HepG2 (cell line): ENCODE results near the gene ID3. TPM values are rescaled to one million over a fixed set of nuclear protein-coding genes. Genes with fewer than 3 reads are reported as not detected.
A peak's percentile ranks its signal among the peaks of the same experiment; 100 is the strongest.

Experiments used
- ISX ChIP-seq: sonication (generic); formaldehyde crosslinking; conservative IDR thresholded peaks from 2 replicates; pipeline ENCODE4 v1.5.0; 2020; ENCODE audit warnings: missing genetic modification reagents
- NCOR1 ChIP-seq: fragments of 200-600 bp; sonication (generic); IDR thresholded peaks from 2 replicates; pipeline ENCODE4 v1.7.0; 2017; ENCODE audit warnings: antibody characterized with exemption, low read length, borderline replicate concordance
- PAF1 ChIP-seq: IDR thresholded peaks from 2 replicates; pipeline ENCODE4 v1.6.1; 2016; ENCODE audit warnings: missing genetic modification reagents, missing compliant biosample characterization
- POLR2A ChIP-seq, 2 experiments: IDR thresholded peaks; 2 replicates each; pipeline ENCODE4 v1.6.1; 2011; ENCODE audit warnings: low read depth in 2 of 2, low read length in 2 of 2, mild to moderate bottlenecking in 1 of 2, moderate library complexity in 1 of 2; ENCODE audit not compliant: insufficient read depth in 1 of 2
- PTBP1 ChIP-seq: fragments of 200-400 bp; formaldehyde crosslinking; IDR thresholded peaks from 2 replicates; pipeline ENCODE4 v1.6.1; 2018; ENCODE audit warnings: low read length, low read depth; ENCODE audit not compliant: poor library complexity, severe bottlenecking
- ZBTB38 ChIP-seq: sonication (generic); formaldehyde crosslinking; IDR thresholded peaks from 2 replicates; pipeline ENCODE4 v1.5.1; 2020; ENCODE audit warnings: mild to moderate bottlenecking, missing genetic modification reagents
- ZFP36 ChIP-seq: fragments of 150-350 bp; IDR thresholded peaks from 2 replicates; pipeline ENCODE4 v1.6.1; 2018; ENCODE audit warnings: borderline replicate concordance, low read length, low read depth; ENCODE audit not compliant: partially characterized antibody
- ZNF253 ChIP-seq: sonication (generic); formaldehyde crosslinking; IDR thresholded peaks from 2 replicates; pipeline ENCODE4 v1.8.0; 2022; ENCODE audit warnings: mild to moderate bottlenecking, missing genetic modification reagents, borderline replicate concordance
- ZNF432 ChIP-seq: sonication (generic); formaldehyde crosslinking; IDR thresholded peaks from 2 replicates; pipeline ENCODE4 v1.5.0; 2020; ENCODE audit warnings: missing genetic modification reagents, mild to moderate bottlenecking, borderline replicate concordance
- ZNF572 ChIP-seq: sonication (generic); formaldehyde crosslinking; IDR thresholded peaks from 2 replicates; pipeline ENCODE4 v1.5.1; 2020; ENCODE audit warnings: mild to moderate bottlenecking, missing genetic modification reagents
- ZNF816 ChIP-seq: sonication (generic); formaldehyde crosslinking; IDR thresholded peaks from 2 replicates; pipeline ENCODE4 v1.8.0; 2022; ENCODE audit warnings: missing genetic modification reagents, mild to moderate bottlenecking, borderline replicate concordance
- ZSCAN25 ChIP-seq: sonication (generic); formaldehyde crosslinking; IDR thresholded peaks from 2 replicates; pipeline ENCODE4 v1.8.0; 2022; ENCODE audit warnings: mild to moderate bottlenecking, missing genetic modification reagents
- polyA plus RNA-seq, 8 experiments: library from polyadenylated mRNA; depleted of rRNA in 3 of 8; stranded (reverse) in 7 of 8; unstranded in 1 of 8; fragments of >200 nt; fragmentation: Illumina TruSeq in 4 of 8; extraction: Trizol in 4 of 8; gene quantifications; 2 replicates each; pipeline versions ENCODE4 v1.2.1 to v1.2.3, GENCODE V29; 2011 to 2016; ENCODE audit warnings: low read depth in 4 of 8, missing spikeins in 1 of 8, mixed read lengths in 1 of 8; ENCODE audit not compliant: insufficient read depth in 1 of 8
- total RNA-seq, 5 experiments: library from RNA; depleted of rRNA; stranded (reverse); fragments of >200 nt; fragmentation: Illumina TruSeq; extraction: Trizol; gene quantifications; 2 replicates each; pipeline ENCODE4 v1.2.3, GENCODE V29; 2016; ENCODE audit warnings: low read depth in 1 of 5
- TF ChIP-seq, protein P1 (sequence below): sonication (generic); formaldehyde crosslinking; IDR thresholded peaks from 2 replicates; pipeline ENCODE4 v1.4.0; 2020; ENCODE audit warnings: missing genetic modification reagents, mild to moderate bottlenecking, borderline replicate concordance
- TF ChIP-seq, protein P2 (sequence below): sonication (generic); formaldehyde crosslinking; IDR thresholded peaks from 2 replicates; pipeline ENCODE4 v1.4.0; 2020; ENCODE audit warnings: mild to moderate bottlenecking, missing genetic modification reagents

ID3 gene
- total and polyA plus RNA-seq, 2 of the 13 experiments (the other 11 are each of a cell fraction or from before 2014, with no cell fraction given): 64.8 to 115 TPM

DNA sequence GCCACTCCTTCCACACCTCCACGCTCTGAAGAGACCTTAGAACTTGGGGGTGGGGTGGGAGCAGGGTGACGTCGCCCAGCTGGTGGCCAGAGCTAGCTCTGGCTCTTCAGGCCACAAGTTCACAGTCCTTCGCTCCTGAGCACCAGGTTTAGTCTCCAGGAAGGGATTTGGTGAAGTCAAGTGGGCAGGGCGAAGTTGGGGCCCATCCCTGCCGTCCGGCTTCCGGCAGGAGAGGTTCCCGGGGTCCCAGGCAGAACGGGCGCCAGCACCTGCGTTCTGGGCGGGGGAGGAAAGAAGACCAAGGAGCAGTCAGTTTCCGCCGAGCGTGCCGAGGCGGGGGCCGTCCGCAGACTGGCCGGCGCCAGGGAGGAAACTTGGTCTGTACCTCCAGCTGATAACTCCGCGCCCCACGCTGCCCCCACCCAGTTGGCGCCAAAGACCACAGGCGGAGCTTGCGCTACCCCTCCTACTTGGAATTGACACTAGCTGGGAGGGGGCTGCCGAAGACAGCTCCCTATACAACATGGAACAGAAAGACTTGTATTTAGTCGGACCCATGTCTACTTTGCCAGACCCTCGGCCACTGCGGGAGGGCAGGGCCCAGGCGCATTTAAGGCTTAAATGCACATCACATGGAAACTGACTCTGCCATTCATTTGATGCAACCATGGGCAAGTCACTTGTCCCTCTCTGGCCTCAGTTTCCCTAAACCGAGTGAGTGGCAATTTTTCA is 995 bp downstream of the ID3 start (continued):
- TF ChIP-seq, protein P1, sequence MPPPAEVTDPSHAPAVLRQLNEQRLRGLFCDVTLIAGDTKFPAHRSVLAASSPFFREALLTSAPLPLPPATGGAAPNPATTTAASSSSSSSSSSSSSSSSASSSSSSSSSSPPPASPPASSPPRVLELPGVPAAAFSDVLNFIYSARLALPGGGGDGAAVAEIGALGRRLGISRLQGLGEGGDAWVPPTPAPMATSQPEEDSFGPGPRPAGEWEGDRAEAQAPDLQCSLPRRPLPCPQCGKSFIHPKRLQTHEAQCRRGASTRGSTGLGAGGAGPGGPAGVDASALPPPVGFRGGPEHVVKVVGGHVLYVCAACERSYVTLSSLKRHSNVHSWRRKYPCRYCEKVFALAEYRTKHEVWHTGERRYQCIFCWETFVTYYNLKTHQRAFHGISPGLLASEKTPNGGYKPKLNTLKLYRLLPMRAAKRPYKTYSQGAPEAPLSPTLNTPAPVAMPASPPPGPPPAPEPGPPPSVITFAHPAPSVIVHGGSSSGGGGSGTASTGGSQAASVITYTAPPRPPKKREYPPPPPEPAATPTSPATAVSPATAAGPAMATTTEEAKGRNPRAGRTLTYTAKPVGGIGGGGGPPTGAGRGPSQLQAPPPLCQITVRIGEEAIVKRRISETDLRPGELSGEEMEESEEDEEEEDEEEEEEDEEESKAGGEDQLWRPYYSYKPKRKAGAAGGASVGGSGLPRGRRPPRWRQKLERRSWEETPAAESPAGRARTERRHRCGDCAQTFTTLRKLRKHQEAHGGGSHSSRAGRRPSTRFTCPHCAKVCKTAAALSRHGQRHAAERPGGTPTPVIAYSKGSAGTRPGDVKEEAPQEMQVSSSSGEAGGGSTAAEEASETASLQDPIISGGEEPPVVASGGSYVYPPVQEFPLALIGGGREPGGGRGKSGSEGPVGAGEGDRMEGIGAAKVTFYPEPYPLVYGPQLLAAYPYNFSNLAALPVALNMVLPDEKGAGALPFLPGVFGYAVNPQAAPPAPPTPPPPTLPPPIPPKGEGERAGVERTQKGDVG (CRISPR knock-in tag): peak; percentile 83; the same call in 1 of the 2 replicates
- TF ChIP-seq NCOR1: peak; percentile 47; the same call in 1 of the 2 replicates
- TF ChIP-seq ZNF432 (CRISPR knock-in tag): no peak
- peak; percentile 50; the same call in 1 of the 2 replicates for TF ChIP-seq ZSCAN25 (CRISPR knock-in tag)
- no peak for TF ChIP-seq ZNF816 (CRISPR knock-in tag)
- TF ChIP-seq ZBTB38 (CRISPR knock-in tag): no peak; the same call in 1 of the 2 replicates
- TF ChIP-seq PTBP1: no peak
- no peak for TF ChIP-seq ISX
- TF ChIP-seq POLR2A (IDR thresholded peaks at IDR 0.05; ENCODE audit: insufficient read depth in 1 of 2, low read depth in 2 of 2, low read length in 2 of 2): peak; percentile 66 to 80
- no peak for TF ChIP-seq PAF1
- TF ChIP-seq ZNF253 (CRISPR knock-in tag): no peak
- TF ChIP-seq, protein P2, sequence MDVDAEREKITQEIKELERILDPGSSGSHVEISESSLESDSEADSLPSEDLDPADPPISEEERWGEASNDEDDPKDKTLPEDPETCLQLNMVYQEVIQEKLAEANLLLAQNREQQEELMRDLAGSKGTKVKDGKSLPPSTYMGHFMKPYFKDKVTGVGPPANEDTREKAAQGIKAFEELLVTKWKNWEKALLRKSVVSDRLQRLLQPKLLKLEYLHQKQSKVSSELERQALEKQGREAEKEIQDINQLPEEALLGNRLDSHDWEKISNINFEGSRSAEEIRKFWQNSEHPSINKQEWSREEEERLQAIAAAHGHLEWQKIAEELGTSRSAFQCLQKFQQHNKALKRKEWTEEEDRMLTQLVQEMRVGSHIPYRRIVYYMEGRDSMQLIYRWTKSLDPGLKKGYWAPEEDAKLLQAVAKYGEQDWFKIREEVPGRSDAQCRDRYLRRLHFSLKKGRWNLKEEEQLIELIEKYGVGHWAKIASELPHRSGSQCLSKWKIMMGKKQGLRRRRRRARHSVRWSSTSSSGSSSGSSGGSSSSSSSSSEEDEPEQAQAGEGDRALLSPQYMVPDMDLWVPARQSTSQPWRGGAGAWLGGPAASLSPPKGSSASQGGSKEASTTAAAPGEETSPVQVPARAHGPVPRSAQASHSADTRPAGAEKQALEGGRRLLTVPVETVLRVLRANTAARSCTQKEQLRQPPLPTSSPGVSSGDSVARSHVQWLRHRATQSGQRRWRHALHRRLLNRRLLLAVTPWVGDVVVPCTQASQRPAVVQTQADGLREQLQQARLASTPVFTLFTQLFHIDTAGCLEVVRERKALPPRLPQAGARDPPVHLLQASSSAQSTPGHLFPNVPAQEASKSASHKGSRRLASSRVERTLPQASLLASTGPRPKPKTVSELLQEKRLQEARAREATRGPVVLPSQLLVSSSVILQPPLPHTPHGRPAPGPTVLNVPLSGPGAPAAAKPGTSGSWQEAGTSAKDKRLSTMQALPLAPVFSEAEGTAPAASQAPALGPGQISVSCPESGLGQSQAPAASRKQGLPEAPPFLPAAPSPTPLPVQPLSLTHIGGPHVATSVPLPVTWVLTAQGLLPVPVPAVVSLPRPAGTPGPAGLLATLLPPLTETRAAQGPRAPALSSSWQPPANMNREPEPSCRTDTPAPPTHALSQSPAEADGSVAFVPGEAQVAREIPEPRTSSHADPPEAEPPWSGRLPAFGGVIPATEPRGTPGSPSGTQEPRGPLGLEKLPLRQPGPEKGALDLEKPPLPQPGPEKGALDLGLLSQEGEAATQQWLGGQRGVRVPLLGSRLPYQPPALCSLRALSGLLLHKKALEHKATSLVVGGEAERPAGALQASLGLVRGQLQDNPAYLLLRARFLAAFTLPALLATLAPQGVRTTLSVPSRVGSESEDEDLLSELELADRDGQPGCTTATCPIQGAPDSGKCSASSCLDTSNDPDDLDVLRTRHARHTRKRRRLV (CRISPR knock-in tag): peak; percentile 57; the same call in 1 of the 2 replicates
- no peak for TF ChIP-seq ZFP36
- no peak for TF ChIP-seq ZNF572 (CRISPR knock-in tag)
